Upper lobe of left lung (tissue), 4 donors: ENCODE measurements around the gene MT1H.

Experiments
- EP300 ChIP-seq, 4 donors: sonication (generic); formaldehyde crosslinking; IDR thresholded peaks; one replicate each; pipeline ENCODE4 v1.5.1; 2017; ENCODE audit warnings: antibody characterized with exemption in 4 of 4, control low read depth in 2 of 4
- TF ChIP-seq, protein P1 (sequence below), 6 experiments: fragments of 450-650 bp in 4 of 6; fragments of 200-600 bp in 2 of 6; sonication (generic) in 2 of 6; IDR thresholded peaks; one replicate each; pipeline ENCODE4 v1.5.1; 2016 to 2019; ENCODE audit warnings: antibody characterized with exemption in 6 of 6

DNA sequence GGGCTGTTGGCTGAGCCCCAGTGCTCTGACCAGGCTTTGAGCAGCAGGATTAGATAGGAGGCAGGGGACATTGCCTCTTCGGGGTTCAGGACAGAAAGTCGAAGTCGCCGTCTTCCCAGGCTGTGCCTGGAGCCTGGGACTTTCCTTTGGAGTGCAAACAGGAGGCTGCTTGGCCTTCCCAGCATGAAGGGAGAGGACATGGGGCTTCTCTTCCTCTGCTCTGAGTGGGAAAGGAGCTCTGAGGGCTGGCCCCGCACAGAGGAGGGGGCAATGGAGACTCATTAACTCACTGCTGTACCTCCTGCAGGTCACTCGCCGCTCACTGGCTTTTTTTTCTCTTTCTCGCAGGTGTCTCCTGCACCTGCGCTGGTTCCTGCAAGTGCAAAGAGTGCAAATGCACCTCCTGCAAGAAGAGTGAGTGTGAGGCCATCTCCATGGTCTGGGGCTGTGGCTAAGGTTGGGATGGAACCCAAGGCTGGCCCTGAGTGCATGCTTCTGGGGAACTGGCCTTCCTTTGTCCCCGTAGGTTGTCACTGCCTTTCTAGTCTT, 11.2 kb upstream of the MT1H start:
- no peak for TF ChIP-seq EP300 (IDR thresholded peaks at IDR 0.05)
- TF ChIP-seq, protein P1, sequence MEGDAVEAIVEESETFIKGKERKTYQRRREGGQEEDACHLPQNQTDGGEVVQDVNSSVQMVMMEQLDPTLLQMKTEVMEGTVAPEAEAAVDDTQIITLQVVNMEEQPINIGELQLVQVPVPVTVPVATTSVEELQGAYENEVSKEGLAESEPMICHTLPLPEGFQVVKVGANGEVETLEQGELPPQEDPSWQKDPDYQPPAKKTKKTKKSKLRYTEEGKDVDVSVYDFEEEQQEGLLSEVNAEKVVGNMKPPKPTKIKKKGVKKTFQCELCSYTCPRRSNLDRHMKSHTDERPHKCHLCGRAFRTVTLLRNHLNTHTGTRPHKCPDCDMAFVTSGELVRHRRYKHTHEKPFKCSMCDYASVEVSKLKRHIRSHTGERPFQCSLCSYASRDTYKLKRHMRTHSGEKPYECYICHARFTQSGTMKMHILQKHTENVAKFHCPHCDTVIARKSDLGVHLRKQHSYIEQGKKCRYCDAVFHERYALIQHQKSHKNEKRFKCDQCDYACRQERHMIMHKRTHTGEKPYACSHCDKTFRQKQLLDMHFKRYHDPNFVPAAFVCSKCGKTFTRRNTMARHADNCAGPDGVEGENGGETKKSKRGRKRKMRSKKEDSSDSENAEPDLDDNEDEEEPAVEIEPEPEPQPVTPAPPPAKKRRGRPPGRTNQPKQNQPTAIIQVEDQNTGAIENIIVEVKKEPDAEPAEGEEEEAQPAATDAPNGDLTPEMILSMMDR (IDR thresholded peaks at IDR 0.05): no peak
